Measurements from ENCODE around the gene HIVEP1. TPM values are rescaled to one million over a fixed set of nuclear protein-coding genes. Genes with fewer than 3 reads are reported as not detected.

HIVEP1 gene
- total and polyA plus RNA-seq, 2 of the 8 experiments (the other 6 are each of a cell fraction or from before 2014, with no cell fraction given), result 22.6 to 23.1 TPM

DNA sequence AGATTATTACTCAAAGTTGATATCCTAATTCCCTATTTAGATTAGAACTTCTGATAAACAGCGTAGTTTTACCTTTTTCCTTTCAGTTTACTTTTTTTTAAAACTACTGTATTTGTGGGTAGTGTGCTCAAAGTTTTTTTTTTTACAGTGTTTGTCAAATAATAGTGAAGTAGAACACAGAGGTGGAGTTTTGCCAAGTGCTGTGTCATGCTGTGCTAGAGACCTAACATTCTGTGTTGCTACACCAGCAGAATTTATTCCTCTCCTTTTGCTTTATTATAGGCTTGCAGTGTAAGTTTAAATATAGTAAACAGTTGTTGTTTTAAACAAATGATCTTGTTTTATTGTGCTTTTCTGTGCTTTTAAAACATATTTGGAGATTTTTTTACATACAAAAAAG, 125.4 kb downstream of the HIVEP1 start:
- H3K23ac ChIP-seq (ENCODE audit: insufficient read length), result no peak overlapping the region
- no peak overlapping the region for H4K5ac ChIP-seq (ENCODE audit: insufficient read length, low read depth, low read length)
- ChIA-PET POLR2A (ENCODE audit: partially characterized antibody) (no interaction called here), CTCF (ENCODE audit: partially characterized antibody) (no interaction called here)
- H3K9me3 ChIP-seq (ENCODE audit: insufficient read depth in 2 of 2, low read depth in 1 of 2, low read length in 1 of 2), result peaks cover 19 to 20% of the 10 kb centered on the region in 2 experiments
- H3K4me2 ChIP-seq (ENCODE audit: insufficient read depth in 1 of 2, low read depth in 2 of 2, low read length in 2 of 2), result no peak overlapping the region
- H3K18ac ChIP-seq (ENCODE audit: extremely low read depth, low read length), result no peak overlapping the region
- H3K4me3 ChIP-seq (ENCODE audit: extremely low read depth in 1 of 4, insufficient read depth in 2 of 4, low read depth in 3 of 4, low read length in 4 of 4), result no peak overlapping the region
- H3K79me1 ChIP-seq (ENCODE audit: low read depth, low read length), result no peaks in the 10 kb centered on the region
- H2AFZ ChIP-seq (ENCODE audit: low read length), result no peak overlapping the region
- no peaks in the 10 kb centered on the region for H4K20me1 ChIP-seq (replicated peaks in 1 of 2; ENCODE audit: control insufficient read depth in 1 of 2, insufficient read depth in 2 of 2, low read length in 2 of 2)
- no peak overlapping the region for H2AK5ac ChIP-seq (ENCODE audit: low read depth, low read length)
- no peak overlapping the region for H2BK20ac ChIP-seq (ENCODE audit: low read length)
- H3K23me2 ChIP-seq (ENCODE audit: low read depth, low read length), result no peaks in the 10 kb centered on the region
- no peaks in the 10 kb centered on the region for H3K79me2 ChIP-seq (ENCODE audit: control insufficient read depth in 1 of 2, insufficient read depth in 2 of 2, low read length in 2 of 2)
- no peak overlapping the region for H4K8ac ChIP-seq (ENCODE audit: extremely low read depth, insufficient read depth, low read length)
- no peak overlapping the region for H3K56ac ChIP-seq (replicated peaks; ENCODE audit: insufficient read length, low read depth, low read length)
- no peak overlapping the region for H4K91ac ChIP-seq (replicated peaks; ENCODE audit: insufficient read length, low read length)
- WGBS, 2 experiments (ENCODE audit: extremely low coverage in 1 of 2, insufficient coverage in 1 of 2, insufficient read length in 1 of 2, insufficient replicate concordance in 2 of 2, low coverage in 1 of 2, low lambda C conversion rate in 2 of 2, missing lambda C conversion rate in 1 of 2), result 92% methylated on average over 1 of the region's 1 CpG; no CpG with 5 or more reads in 1 of the 2 experiments
- DNase-seq (ENCODE audit: low read depth in 1 of 2, low spot score in 2 of 2) (no peak), FAIRE-seq (no peak)
- peaks cover 5 to 43% (median 24%) of the 10 kb centered on the region in 4 experiments; a peak in 7 of 8 replicates for H3K36me3 ChIP-seq (ENCODE audit: control insufficient read depth in 2 of 4, insufficient read depth in 4 of 4, low read length in 3 of 4)
- no peak overlapping the region for H2BK5ac ChIP-seq (ENCODE audit: low read depth, low read length)
- no peaks in the 10 kb centered on the region for H3K27me3 ChIP-seq (replicated peaks in 1 of 4; ENCODE audit: control insufficient read depth in 3 of 4, extremely low read depth in 1 of 4, insufficient read depth in 3 of 4, low read length in 3 of 4)
- H3K4me1 ChIP-seq (replicated peaks in 1 of 4; ENCODE audit: control insufficient read depth in 3 of 4, insufficient read depth in 4 of 4, low read length in 3 of 4), result no peaks in the 10 kb centered on the region
- no peak overlapping the region for H3K14ac ChIP-seq (ENCODE audit: insufficient read length)
- no peak overlapping the region for H3K4ac ChIP-seq (replicated peaks; ENCODE audit: insufficient read length, low read depth, low read length)
- no peak overlapping the region for H2BK15ac ChIP-seq (ENCODE audit: low read length)
- H3K27ac ChIP-seq (ENCODE audit: low read depth, low read length), result no peak overlapping the region
- no peak overlapping the region for H2BK120ac ChIP-seq (replicated peaks; ENCODE audit: low read depth, low read length)
- no peak overlapping the region for H2BK12ac ChIP-seq (ENCODE audit: low read depth, low read length)
- no peak overlapping the region for H3K9ac ChIP-seq (replicated peaks in 1 of 4; ENCODE audit: extremely low read depth in 1 of 4, low read depth in 3 of 4, low read length in 3 of 4)
- TF ChIP-seq TEAD4 (IDR thresholded peaks at IDR 0.05; ENCODE audit: low read depth, low read length) (no peak), EP300 (IDR thresholded peaks at IDR 0.05; ENCODE audit: borderline replicate concordance in 1 of 2, low read depth in 2 of 2, low read length in 2 of 2) (no peak), SRF (IDR thresholded peaks at IDR 0.05; ENCODE audit: low read depth, low read length) (no peak), NANOG (IDR thresholded peaks at IDR 0.05; ENCODE audit: insufficient read depth, low read depth, low read length, poor library complexity, severe bottlenecking) (no peak), NRF1 (IDR thresholded peaks at IDR 0.05; ENCODE audit: low read depth, low read length) (no peak), SP4 (IDR thresholded peaks at IDR 0.05; ENCODE audit: low read length) (no peak), SIX5 (IDR thresholded peaks at IDR 0.05; ENCODE audit: low read depth, low read length) (no peak), BRCA1 (IDR thresholded peaks at IDR 0.05; ENCODE audit: low read depth, low read length) (no peak), RAD21 (IDR thresholded peaks at IDR 0.05 in 1 of 2, conservative IDR thresholded peaks at IDR 0.05 in 1 of 2; ENCODE audit: low read depth in 2 of 2, low read length in 2 of 2) (no peak), GTF2F1 (IDR thresholded peaks at IDR 0.05; ENCODE audit: borderline replicate concordance, low read depth, low read length) (no peak), HDAC6 (IDR thresholded peaks at IDR 0.05; ENCODE audit: low read depth, low read length) (no peak), SIRT6 (IDR thresholded peaks at IDR 0.05; ENCODE audit: low read length) (no peak), EGR1 (IDR thresholded peaks at IDR 0.05; ENCODE audit: borderline replicate concordance, low read depth, low read length) (no peak), CBX8 (IDR thresholded peaks at IDR 0.05; ENCODE audit: borderline replicate concordance, low read depth, low read length) (no peak), SP1 (IDR thresholded peaks at IDR 0.05; ENCODE audit: low read depth, low read length) (no peak), RBBP5 (IDR thresholded peaks at IDR 0.05; ENCODE audit: borderline replicate concordance, low read depth, low read length) (no peak)
